ENCODE measurements around the gene WNT3A. TPM values are rescaled to one million over a fixed set of nuclear protein-coding genes. Genes with fewer than 3 reads are reported as not detected.
A peak's percentile ranks its signal among the peaks of the same experiment; 100 is the strongest.

WNT3A gene
- total RNA-seq, 2 experiments from 2014 or later: not detected

GRCh38 chr1:228064741-228065542, 58.1 kb downstream of the WNT3A start:
- H3K4me1 Mint-ChIP-seq: peaks cover 3% of the 10 kb centered on the region
- peaks cover 20% of the 10 kb centered on the region for H3K27me3 Mint-ChIP-seq
- H3K4me3 Mint-ChIP-seq: no peak overlapping the region
- H3K27ac Mint-ChIP-seq: no peak overlapping the region
- ATAC-seq (ENCODE audit: low read depth): no peak
- POLR2A ChIA-PET: no interaction called here
- no peaks in the 10 kb centered on the region for H3K9me3 Mint-ChIP-seq
- no peak for DNase-seq
- H3K36me3 Mint-ChIP-seq: no peaks in the 10 kb centered on the region

DNA sequence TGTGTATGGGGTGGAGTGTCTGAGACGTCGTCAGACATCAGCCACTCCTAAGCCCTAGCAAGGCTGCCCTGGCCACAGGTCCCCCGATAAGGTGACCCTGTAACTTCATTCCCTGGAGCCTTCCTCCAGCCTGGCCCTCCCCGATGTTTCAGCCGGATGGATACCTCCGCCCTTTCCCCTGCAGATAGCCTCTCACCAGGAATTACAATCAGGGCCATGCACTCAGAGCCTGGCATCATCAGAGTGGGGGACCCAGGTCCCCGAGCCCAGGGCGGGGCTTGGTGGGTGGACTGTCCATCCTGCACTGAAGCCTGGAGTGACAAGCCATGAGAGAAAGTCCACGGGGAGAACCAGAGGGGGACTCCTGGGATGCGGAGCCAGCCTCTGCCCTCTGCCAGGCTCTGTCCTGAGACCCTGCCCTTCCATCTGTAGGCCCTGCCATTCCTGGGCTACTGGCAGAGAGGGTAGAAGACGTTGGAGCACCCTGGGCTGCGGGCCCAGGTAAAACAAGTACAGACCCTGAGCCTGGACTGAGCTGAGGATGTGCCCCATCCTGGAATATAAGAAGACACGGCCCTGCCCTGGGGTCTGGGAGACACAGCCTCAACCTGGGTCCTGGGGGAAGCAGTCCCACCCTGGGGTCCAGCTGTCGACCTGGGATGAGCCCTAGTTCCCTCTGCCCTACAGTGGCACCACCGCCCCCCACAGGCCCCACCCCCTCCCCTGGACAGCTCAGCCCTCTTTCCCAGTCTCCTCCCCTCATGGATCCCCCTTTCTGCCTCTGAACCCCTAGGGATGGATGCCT, 58.9 kb downstream of the WNT3A start:
- no peak overlapping the region for H3K4me3 Mint-ChIP-seq
- no peaks in the 10 kb centered on the region for H3K36me3 Mint-ChIP-seq
- H3K4me1 Mint-ChIP-seq: peaks cover 3% of the 10 kb centered on the region
- H3K9me3 Mint-ChIP-seq: no peaks in the 10 kb centered on the region
- POLR2A ChIA-PET: interaction anchor here (0.7 kb wide), 1 partner anchor 7 kb away, joined by 3 read pairs; no protein-coding TSS in a partner anchor
- no peak for DNase-seq
- no peak for ATAC-seq (ENCODE audit: low read depth)
- peaks cover 17% of the 10 kb centered on the region for H3K27me3 Mint-ChIP-seq
- H3K27ac Mint-ChIP-seq: no peak overlapping the region

DNA sequence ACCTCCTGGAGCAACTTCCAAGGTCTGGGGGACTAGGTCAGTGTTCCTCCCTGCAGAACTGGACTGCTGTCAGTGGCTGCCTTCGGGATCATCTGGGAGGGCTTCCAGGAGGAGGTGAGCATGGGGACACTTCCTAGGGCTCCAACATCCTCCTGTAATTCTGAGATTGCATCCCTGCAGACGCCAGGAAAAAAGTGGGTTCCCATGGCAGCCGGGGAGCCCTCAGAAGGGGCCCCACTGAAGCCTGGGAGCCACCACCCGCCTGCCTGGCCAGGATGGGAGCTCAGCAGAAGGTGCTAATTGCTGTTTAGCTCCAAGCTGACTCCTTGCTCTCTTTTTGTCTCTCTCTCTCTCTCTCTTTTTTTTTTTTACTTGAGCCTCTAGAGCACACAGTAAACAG, 59.6 kb downstream of the WNT3A start:
- no peak overlapping the region for H3K4me3 Mint-ChIP-seq
- no peak for ATAC-seq (ENCODE audit: low read depth)
- H3K27me3 Mint-ChIP-seq: peaks cover 10% of the 10 kb centered on the region
- peaks cover 1% of the 10 kb centered on the region for H3K4me1 Mint-ChIP-seq
- H3K36me3 Mint-ChIP-seq: no peaks in the 10 kb centered on the region
- no peak for DNase-seq
- no peaks in the 10 kb centered on the region for H3K9me3 Mint-ChIP-seq
- POLR2A ChIA-PET: interaction anchor here (0.7 kb wide), 1 partner anchor 8 kb away, joined by 3 read pairs; no protein-coding TSS in a partner anchor
- H3K27ac Mint-ChIP-seq: no peak overlapping the region

DNA sequence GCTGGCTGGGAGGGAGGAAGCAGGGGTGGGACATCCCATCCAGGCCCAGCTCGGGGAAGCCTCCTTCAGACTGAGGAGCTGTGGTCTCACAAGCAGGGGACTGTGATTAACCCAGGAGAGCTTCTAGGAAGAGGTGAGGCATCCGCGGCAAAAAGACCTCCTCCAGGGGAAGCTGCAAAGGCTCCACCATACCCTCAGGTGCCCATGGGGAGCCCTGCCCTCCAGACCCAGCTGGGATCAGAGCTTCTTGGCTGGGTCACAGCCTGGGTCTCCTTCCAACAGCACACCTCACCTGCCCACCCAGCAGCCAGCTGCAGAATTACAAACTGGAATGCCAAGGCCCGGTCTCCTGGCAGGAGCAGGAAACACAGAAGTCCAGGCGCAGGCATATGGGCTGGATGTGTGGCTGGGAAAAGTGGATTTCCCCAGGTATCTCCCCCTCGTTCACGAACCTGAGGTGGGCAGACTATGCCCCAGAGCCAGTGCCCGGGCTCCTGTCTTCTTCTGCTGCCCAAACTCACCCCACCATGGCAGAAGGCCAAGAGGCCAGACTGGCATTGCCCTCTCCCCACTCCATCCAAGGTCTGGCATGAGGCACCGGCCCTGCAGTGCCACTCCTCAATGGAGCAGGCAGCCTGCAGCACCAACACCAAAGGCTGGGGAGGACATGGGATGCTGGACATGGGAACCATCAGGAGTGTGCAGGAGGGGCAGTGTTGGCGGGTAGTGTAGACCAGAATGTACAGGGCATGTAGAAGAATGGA, 60.3 kb downstream of the WNT3A start:
- ATAC-seq (ENCODE audit: low read depth) (no peak), DNase-seq (no peak)
- POLR2A ChIA-PET: interaction anchor here (0.7 kb wide), 1 partner anchor 8 kb away, joined by 3 read pairs; no protein-coding TSS in a partner anchor
- Mint-ChIP-seq H3K36me3 (no peaks in the 10 kb centered on the region), H3K27me3 (peaks cover 14% of the 10 kb centered on the region), H3K4me1 (peaks cover 1% of the 10 kb centered on the region), H3K27ac (no peak overlapping the region), H3K4me3 (no peak overlapping the region), H3K9me3 (no peaks in the 10 kb centered on the region)

DNA sequence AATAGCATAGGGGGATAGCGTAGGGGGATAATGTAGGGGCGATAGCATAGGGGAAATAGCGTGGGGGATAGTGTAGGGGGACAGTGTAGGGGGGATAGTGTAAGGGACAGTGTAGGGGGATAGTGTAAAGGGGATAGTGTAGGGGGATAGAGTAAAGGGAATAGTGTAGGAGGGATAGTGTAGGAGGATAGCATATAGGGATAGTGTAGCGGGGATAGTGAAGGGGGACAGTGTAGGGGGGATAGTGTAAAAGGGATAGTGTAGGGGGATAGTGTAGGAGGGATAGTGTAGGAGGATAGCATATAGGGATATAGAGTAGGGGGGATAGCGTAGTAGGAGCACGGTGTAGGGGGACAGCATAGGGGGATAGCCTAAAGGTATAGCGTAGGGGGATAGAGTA, 61.6 kb downstream of the WNT3A start:
- Mint-ChIP-seq H3K9me3 (no peaks in the 10 kb centered on the region), H3K27ac (no peak overlapping the region), H3K36me3 (no peaks in the 10 kb centered on the region), H3K27me3 (peaks cover 14% of the 10 kb centered on the region), H3K4me3 (no peak overlapping the region), H3K4me1 (peaks cover 1% of the 10 kb centered on the region)
- DNase-seq (no peak), ATAC-seq (ENCODE audit: low read depth) (no peak)
- POLR2A ChIA-PET: no interaction called here

- no peaks in the 10 kb centered on the region for H3K9me3 Mint-ChIP-seq
- no peaks in the 10 kb centered on the region for H3K36me3 Mint-ChIP-seq
- ATAC-seq (ENCODE audit: low read depth): no peak
- H3K27me3 Mint-ChIP-seq: peaks cover 14% of the 10 kb centered on the region
- no peak for DNase-seq
- H3K4me3 Mint-ChIP-seq: no peak overlapping the region
- peaks cover 1% of the 10 kb centered on the region for H3K4me1 Mint-ChIP-seq
- no peak overlapping the region for H3K27ac Mint-ChIP-seq
- POLR2A ChIA-PET: no interaction called here
Observed at GRCh38 chr1:228070173-228070572, 63.4 kb downstream of the WNT3A start.

DNA sequence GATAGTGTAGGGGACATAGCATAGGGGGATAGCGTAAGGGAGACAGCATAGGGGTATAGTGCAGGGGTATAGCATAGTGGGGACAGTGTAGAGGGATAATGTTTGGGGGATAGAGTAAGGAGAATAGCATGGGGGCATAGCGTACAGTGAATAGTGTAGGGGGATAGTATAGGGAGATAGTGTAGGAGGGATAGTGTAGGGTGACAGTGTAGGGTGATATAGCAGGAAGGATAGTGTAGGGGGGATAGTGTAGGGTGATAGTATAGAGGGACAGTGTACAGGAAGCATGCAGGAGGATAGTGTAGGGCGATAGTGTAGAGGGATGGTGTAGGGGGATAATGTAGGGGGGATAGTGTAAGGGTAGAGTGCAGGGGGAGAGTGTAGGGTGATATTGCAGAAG, 64.1 kb downstream of the WNT3A start:
- Mint-ChIP-seq H3K27ac (no peak overlapping the region), H3K4me1 (peaks cover 2% of the 10 kb centered on the region), H3K36me3 (no peaks in the 10 kb centered on the region), H3K4me3 (no peak overlapping the region), H3K27me3 (peaks cover 14% of the 10 kb centered on the region), H3K9me3 (no peaks in the 10 kb centered on the region)
- DNase-seq (no peak), ATAC-seq (ENCODE audit: low read depth) (no peak)
- POLR2A ChIA-PET: no interaction called here

DNA sequence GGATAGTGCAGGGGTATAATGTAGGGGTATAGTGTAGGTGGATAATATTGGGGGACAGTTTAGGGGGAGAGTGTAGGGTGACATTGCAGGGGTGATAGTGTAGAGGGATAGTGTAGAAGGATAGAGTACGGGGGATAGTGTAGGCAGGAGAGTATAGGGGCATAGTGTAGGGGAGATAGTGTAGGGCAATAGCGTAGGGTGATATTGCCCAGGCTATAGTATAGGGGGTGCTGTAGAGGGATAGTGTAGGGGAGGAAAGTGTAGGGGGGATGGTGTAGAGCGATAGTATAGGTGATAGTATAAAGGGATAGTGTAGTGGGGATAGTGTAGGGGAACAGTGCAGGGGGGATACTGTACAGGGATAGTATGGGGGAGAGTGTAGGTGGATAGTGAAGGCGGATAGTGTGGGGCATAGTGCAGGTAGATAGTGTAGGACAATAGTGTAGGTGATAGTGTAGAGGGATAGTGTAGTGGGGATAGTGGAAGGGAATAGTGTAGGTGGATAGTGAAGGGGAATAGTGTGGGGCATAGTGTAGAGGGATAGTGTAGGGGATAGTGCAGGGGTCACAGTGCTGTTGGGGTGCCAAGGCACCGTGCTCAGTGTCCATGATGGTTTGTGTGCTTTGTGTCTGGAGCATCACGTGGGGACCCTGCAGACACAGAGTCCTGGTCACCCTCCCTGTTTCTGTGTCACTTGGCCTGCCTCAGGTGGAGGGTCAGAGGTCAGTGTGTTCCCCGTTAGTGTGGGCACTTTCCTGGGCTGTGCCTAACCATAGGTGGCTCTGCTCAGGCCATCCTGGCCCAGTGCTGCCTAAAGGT, 65.2 kb downstream of the WNT3A start:
- Mint-ChIP-seq H3K4me1 (peaks cover 2% of the 10 kb centered on the region), H3K27me3 (peaks cover 7% of the 10 kb centered on the region), H3K36me3 (no peaks in the 10 kb centered on the region), H3K4me3 (no peak overlapping the region), H3K27ac (no peak overlapping the region), H3K9me3 (no peaks in the 10 kb centered on the region)
- ATAC-seq (ENCODE audit: low read depth) (peak; percentile 22), DNase-seq (no peak)
- POLR2A ChIA-PET: no interaction called here

DNA sequence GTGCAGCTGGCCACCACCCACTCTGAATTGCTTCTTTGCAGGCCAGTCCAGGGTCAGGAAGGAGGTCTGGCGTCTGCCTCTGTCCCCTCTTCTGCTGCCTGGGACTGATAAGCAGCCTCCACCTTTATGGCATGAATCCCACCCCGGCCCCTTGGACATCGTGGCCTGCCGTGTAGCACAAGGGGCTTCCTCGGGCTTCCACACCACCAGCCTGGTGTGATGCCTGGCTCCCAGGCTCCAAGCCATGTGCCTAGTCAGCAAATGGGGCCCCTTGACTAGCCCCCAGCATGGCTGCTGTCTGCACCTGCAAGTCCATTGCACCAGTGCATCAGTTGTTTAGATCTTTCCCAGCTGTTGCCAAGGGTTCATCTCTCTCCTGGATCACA, 65.9 kb downstream of the WNT3A start:
- H3K27ac Mint-ChIP-seq: no peak overlapping the region
- no peak overlapping the region for H3K4me3 Mint-ChIP-seq
- H3K27me3 Mint-ChIP-seq: peaks cover 4% of the 10 kb centered on the region
- H3K36me3 Mint-ChIP-seq: no peaks in the 10 kb centered on the region
- H3K4me1 Mint-ChIP-seq: peaks cover 2% of the 10 kb centered on the region
- DNase-seq: no peak
- ATAC-seq (ENCODE audit: low read depth): no peak
- H3K9me3 Mint-ChIP-seq: no peaks in the 10 kb centered on the region
- POLR2A ChIA-PET: no interaction called here

GRCh38 chr1:228073061-228073856, 66.5 kb downstream of the WNT3A start:
- Mint-ChIP-seq H3K27ac (no peak overlapping the region), H3K36me3 (no peaks in the 10 kb centered on the region), H3K4me3 (no peak overlapping the region), H3K27me3 (peaks cover 4% of the 10 kb centered on the region), H3K4me1 (peaks cover 2% of the 10 kb centered on the region), H3K9me3 (no peaks in the 10 kb centered on the region)
- ATAC-seq (ENCODE audit: low read depth) (no peak), DNase-seq (no peak)
- POLR2A ChIA-PET: no interaction called here

GRCh38 chr1:228073857-228074545, 67.2 kb downstream of the WNT3A start:
- Mint-ChIP-seq H3K9me3 (no peaks in the 10 kb centered on the region), H3K36me3 (no peaks in the 10 kb centered on the region), H3K4me3 (no peak overlapping the region), H3K27ac (no peak overlapping the region), H3K27me3 (peaks cover 4% of the 10 kb centered on the region), H3K4me1 (peaks cover 2% of the 10 kb centered on the region)
- ATAC-seq (ENCODE audit: low read depth) (no peak), DNase-seq (peak; percentile 39)
- POLR2A ChIA-PET: no interaction called here
